Left lung (tissue), 10 donors: Measurements from ENCODE around the gene AGAP1. TPM values are rescaled to one million over a fixed set of nuclear protein-coding genes. Genes with fewer than 3 reads are reported as not detected.

Experiments used
- ATAC-seq: fragments of 200-7000 bp; cut with Tn5 transposase; one replicate; pipeline ENCODE4 v1.9.1; 2020; ENCODE audit warnings: moderate library complexity
- DNase-seq, 4 donors: peaks; one replicate each; pipeline ENCODE4 v3.0.0-alpha.2; 2013 to 2020
- H3K27ac ChIP-seq, 2 donors: fragments of 200-600 bp; sonication (generic) in 1 of 2; one replicate each; pipeline versions ENCODE4 v1.5.0 to v1.8.0; 2020 to 2021
- H3K27me3 ChIP-seq, 2 donors: fragments of 200-600 bp; sonication (generic) in 1 of 2; one replicate each; pipeline versions ENCODE4 v1.5.0 to v1.8.0; 2020 to 2021
- H3K36me3 ChIP-seq, 2 donors: fragments of 200-600 bp; sonication (generic) in 1 of 2; one replicate each; pipeline versions ENCODE4 v1.5.0 to v1.8.0; 2020 to 2021
- H3K4me1 ChIP-seq, 2 donors: fragments of 200-600 bp; one replicate each; pipeline ENCODE4 v1.8.0; 2021
- H3K4me3 ChIP-seq, 2 donors: fragments of 200-600 bp; sonication (generic) in 1 of 2; one replicate each; pipeline versions ENCODE4 v1.5.0 to v1.8.0; 2020 to 2021; ENCODE audit warnings: mild to moderate bottlenecking in 1 of 2
- H3K9me3 ChIP-seq, 2 donors: fragments of 200-600 bp; sonication (generic) in 1 of 2; one replicate each; pipeline versions ENCODE4 v1.5.0 to v1.8.0; 2020 to 2021
- intact Hi-C, 2 donors: fragments of 100-400 bp; cut with DNase I; formaldehyde crosslinking; loops; one replicate each; pipeline versions ENCODE4 v1.11.2 to v1.14.2; 2022
- polyA plus RNA-seq, 6 donors: library from polyadenylated mRNA; unstranded; fragments of 120-200 nt; gene quantifications; one replicate each; pipeline ENCODE4 v1.2.1, GENCODE V29; 2013; ENCODE audit not compliant: insufficient read length in 6 of 6
- total RNA-seq, 2 donors: library from RNA; stranded (reverse); fragmentation: NEBNext Ultra II Directional; extraction: Animal tissue kit (Norgen Biotek cat#: 25700); gene quantifications; one replicate each; pipeline ENCODE4 v1.2.1, GENCODE V29; 2021
- TF ChIP-seq, protein P1 (sequence below), 2 donors: fragments of 200-600 bp; sonication (generic) in 1 of 2; IDR thresholded peaks; one replicate each; pipeline versions ENCODE4 v1.5.0 to v1.8.0; 2021; ENCODE audit warnings: antibody characterized with exemption in 2 of 2
- donor health status: DM: no; HTN: yes; CAD: no.
- donor health status: DM: no; HTN: no; CAD: no.

The AGAP1 gene
- total and polyA plus RNA-seq, 8 donors = 13.1 to 25.4 (median 22.4) TPM

GRCh38 chr2:236049981-236050380 is 556.1 kb downstream of the AGAP1 start:
- TF ChIP-seq, protein P1, sequence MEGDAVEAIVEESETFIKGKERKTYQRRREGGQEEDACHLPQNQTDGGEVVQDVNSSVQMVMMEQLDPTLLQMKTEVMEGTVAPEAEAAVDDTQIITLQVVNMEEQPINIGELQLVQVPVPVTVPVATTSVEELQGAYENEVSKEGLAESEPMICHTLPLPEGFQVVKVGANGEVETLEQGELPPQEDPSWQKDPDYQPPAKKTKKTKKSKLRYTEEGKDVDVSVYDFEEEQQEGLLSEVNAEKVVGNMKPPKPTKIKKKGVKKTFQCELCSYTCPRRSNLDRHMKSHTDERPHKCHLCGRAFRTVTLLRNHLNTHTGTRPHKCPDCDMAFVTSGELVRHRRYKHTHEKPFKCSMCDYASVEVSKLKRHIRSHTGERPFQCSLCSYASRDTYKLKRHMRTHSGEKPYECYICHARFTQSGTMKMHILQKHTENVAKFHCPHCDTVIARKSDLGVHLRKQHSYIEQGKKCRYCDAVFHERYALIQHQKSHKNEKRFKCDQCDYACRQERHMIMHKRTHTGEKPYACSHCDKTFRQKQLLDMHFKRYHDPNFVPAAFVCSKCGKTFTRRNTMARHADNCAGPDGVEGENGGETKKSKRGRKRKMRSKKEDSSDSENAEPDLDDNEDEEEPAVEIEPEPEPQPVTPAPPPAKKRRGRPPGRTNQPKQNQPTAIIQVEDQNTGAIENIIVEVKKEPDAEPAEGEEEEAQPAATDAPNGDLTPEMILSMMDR (IDR thresholded peaks at IDR 0.05) = no peak
- Histone ChIP-seq H3K4me1 (no peaks in the 10 kb centered on the region), H3K4me3 (no peak overlapping the region), H3K36me3 (peaks cover 0 to 6% of the 10 kb centered on the region in 2 donors), H3K9me3 (no peaks in the 10 kb centered on the region), H3K27ac (no peak overlapping the region), H3K27me3 (no peaks in the 10 kb centered on the region)
- DNase-seq (no peak), ATAC-seq (no peak)
- intact Hi-C loops = no loop called here

DNA sequence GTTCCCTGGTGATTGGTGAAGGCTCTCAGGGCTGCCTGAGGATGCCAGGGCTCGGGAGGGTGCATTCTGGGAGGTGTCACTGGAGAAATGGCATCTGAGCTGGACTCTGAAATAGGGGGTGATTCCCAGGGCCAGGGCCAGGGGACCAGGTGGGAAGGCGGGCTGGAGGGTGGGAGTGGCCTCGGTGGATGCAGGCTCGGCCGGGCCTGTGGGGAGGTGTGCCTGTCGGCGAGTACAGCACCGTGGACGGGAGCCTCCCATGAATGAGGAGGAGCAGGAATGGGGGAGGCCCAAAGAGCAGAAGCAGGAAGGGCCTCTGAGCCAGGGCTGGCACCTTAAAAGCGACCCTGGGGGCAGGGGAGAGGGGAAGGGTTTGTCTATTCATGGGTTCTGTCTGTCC is 557.5 kb downstream of the AGAP1 start:
- H3K4me3 ChIP-seq = no peak overlapping the region
- H3K27me3 ChIP-seq = no peaks in the 10 kb centered on the region
- intact Hi-C loops = no loop called here
- TF ChIP-seq, protein P1 (IDR thresholded peaks at IDR 0.05) = no peak
- no peaks in the 10 kb centered on the region for H3K4me1 ChIP-seq
- ATAC-seq (no peak), DNase-seq (no peak)
- H3K36me3 ChIP-seq = peaks cover 0 to 6% of the 10 kb centered on the region in 2 donors
- no peaks in the 10 kb centered on the region for H3K9me3 ChIP-seq
- H3K27ac ChIP-seq = no peak overlapping the region

DNA sequence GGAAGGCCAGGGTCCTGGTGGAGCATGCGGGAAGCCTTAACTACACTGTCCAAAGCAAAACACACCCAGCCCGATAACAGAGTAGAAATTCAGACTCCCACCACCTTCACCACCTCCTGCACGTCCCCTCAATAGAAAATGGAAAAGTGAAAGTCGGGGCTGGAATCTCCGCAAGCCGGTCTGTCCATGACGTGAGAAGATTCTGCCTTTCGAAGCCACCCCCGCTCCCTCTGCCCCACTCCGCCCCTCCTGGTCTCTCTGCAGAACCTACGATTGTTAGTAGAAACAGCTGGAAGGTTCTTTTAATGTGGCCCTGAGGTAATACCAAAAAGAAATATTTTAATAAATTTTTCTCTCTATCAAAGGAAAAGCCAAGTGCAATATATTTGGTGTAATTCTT is 558.0 kb downstream of the AGAP1 start:
- TF ChIP-seq, protein P1 (IDR thresholded peaks at IDR 0.05) = no peak
- intact Hi-C loops = no loop called here
- Histone ChIP-seq H3K4me1 (no peaks in the 10 kb centered on the region), H3K9me3 (no peaks in the 10 kb centered on the region), H3K36me3 (peaks cover 0 to 6% of the 10 kb centered on the region in 2 donors), H3K4me3 (no peak overlapping the region), H3K27ac (no peak overlapping the region), H3K27me3 (no peaks in the 10 kb centered on the region)
- ATAC-seq (no peak), DNase-seq (no peak)

DNA sequence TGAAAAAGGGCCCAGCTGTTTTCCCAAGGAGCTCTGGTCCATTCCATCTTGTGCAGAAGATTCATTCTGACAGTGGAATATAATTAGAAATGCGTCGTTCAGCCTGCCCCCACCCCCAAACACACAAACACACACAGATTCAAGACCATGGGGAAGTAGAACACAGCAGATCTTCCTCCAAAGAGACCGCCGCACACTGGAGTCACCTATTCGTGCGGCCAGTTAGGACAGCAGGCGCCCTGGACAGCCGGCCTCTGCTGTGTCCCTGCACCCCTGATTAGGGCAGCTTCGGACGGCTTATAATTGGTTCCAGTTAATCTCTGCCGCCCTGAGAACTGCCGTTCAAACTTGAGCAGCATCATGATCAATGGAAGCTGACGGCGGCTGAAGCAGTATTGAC is 558.4 kb downstream of the AGAP1 start:
- Histone ChIP-seq H3K9me3 (no peaks in the 10 kb centered on the region), H3K4me1 (no peaks in the 10 kb centered on the region), H3K27me3 (no peaks in the 10 kb centered on the region), H3K27ac (no peak overlapping the region), H3K36me3 (peaks cover 0 to 6% of the 10 kb centered on the region in 2 donors), H3K4me3 (no peak overlapping the region)
- DNase-seq (no peak), ATAC-seq (no peak)
- TF ChIP-seq, protein P1 (IDR thresholded peaks at IDR 0.05) = no peak
- intact Hi-C loops = no loop called here

DNA sequence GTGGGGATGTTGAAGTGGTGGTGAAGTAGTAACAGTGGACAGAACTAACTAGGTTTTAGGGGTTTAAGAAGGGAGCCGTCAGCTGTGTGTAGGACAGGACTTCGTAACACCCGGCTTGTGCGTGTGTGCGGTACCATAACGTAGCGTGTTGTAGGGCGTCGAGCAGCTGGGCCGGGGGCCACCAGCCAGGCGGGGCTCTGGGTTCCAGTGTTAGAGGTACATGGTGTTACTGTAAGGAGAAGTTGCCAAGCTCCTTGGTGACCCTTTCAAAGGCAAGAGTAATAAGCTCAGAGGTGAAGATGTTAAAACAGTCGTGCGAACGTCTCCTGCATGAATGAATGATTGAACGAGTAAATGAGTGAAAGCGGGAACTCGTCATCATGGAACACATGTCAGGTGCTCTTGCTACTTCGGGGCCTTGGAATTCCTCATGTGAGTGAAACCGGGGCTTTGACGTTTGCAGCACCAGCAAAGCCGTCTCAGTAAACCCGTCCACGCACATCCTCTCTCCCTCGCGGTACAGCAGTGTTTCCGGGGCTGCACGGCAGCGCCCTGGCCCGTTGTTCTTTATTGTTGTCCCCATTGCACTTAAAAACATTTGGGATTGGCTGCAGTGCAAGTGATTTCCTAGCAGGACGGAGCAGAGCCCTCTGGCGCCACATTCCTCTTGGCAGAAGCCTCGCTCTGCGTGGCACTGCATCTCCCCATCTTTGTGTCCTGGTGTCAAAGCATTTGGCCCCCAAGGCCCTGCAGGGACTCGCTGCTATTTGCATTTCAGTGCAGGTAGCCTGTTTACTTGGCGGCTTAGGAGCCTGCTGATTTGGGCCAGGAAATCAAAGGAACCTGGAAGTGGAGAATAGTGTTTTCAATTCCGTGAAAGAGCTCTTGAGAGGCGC is 559.3 kb downstream of the AGAP1 start:
- Histone ChIP-seq H3K9me3 (peaks cover 0 to 4% of the 10 kb centered on the region in 2 donors), H3K36me3 (peaks cover 0 to 6% of the 10 kb centered on the region in 2 donors), H3K27me3 (no peaks in the 10 kb centered on the region), H3K4me3 (no peak overlapping the region), H3K4me1 (no peaks in the 10 kb centered on the region), H3K27ac (no peak overlapping the region)
- ATAC-seq = no peak
- intact Hi-C loops = no loop called here
- TF ChIP-seq, protein P1 (IDR thresholded peaks at IDR 0.05) = no peak
- DNase-seq = no peak
